ENCODE results near the gene NOC2L. TPM values are rescaled to one million over a fixed set of nuclear protein-coding genes. Genes with fewer than 3 reads are reported as not detected.

NOC2L gene
- total RNA-seq, 2 experiments from 2014 or later = 50.2 to 52.0 TPM

DNA sequence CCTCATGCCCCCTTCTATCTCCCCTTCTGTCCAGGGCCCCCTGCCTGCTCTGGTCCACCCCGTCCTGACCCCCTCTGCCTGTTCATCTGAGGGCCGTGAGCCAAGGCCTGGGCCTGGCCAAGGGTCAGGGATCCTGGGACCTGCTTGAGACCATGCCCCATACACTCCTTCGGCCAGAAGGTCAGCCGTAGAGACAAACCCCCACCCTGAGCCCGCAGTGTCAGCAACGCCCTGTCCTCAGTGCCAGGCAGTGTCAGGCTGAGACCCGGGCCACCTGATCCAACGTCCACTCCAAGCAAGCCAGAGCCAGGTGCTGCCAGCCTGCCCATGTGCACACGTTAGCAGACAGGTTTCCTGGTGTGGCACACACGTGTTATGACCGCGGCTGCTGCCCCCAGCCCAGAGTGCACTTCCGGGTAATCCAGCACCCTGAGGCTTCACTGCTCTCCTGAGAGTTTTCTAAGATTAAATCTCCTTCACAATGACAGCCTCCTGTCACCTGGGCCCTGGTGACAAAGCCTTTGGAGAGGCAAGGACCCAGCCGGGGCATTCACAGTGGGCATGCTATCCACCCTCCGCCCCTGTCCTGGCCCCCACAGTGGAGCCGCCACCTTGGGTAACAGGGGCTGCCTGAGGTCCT, 45.4 kb downstream of the NOC2L start:
- ChIA-PET POLR2A (no interaction called here), CTCF (no interaction called here)
- no peak for ATAC-seq (ENCODE audit: poor library complexity)
- H3K27ac ChIP-seq (ENCODE audit: low read depth in 1 of 2, low read length in 2 of 2) = no peak overlapping the region
- Mint-ChIP-seq H3K27ac (no peak overlapping the region), H3K4me1 (ENCODE audit: low read depth) (peaks cover 8% of the 10 kb centered on the region), H3K36me3 (ENCODE audit: low read depth) (no peaks in the 10 kb centered on the region), H3K27me3 (peaks cover 37% of the 10 kb centered on the region), H3K9me3 (no peaks in the 10 kb centered on the region), H3K4me3 (no peak overlapping the region)
- intact Hi-C loops (cut with DNase I, micrococcal nuclease) = no loop called here
- peak in 1 of 14 experiments; percentile 27 for DNase-seq
- H3K4me3 ChIP-seq (ENCODE audit: low read length) = no peak overlapping the region
- H3K9me3 ChIP-seq (ENCODE audit: control insufficient read depth in 1 of 2, insufficient read depth in 1 of 2, low read length in 2 of 2) = peaks cover 0 to 5% of the 10 kb centered on the region in 2 experiments
- TF ChIP-seq, protein P1, sequence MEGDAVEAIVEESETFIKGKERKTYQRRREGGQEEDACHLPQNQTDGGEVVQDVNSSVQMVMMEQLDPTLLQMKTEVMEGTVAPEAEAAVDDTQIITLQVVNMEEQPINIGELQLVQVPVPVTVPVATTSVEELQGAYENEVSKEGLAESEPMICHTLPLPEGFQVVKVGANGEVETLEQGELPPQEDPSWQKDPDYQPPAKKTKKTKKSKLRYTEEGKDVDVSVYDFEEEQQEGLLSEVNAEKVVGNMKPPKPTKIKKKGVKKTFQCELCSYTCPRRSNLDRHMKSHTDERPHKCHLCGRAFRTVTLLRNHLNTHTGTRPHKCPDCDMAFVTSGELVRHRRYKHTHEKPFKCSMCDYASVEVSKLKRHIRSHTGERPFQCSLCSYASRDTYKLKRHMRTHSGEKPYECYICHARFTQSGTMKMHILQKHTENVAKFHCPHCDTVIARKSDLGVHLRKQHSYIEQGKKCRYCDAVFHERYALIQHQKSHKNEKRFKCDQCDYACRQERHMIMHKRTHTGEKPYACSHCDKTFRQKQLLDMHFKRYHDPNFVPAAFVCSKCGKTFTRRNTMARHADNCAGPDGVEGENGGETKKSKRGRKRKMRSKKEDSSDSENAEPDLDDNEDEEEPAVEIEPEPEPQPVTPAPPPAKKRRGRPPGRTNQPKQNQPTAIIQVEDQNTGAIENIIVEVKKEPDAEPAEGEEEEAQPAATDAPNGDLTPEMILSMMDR (IDR thresholded peaks at IDR 0.05) = no peak
- H3K27me3 ChIP-seq (ENCODE audit: control insufficient read depth in 1 of 2, insufficient read depth in 2 of 2, low read length in 2 of 2) = peaks cover 10 to 20% of the 10 kb centered on the region in 2 experiments
- H3K36me3 ChIP-seq (ENCODE audit: insufficient read depth, low read length) = no peaks in the 10 kb centered on the region
- no peaks in the 10 kb centered on the region for H3K4me1 ChIP-seq (ENCODE audit: insufficient read depth, low read length)

DNA sequence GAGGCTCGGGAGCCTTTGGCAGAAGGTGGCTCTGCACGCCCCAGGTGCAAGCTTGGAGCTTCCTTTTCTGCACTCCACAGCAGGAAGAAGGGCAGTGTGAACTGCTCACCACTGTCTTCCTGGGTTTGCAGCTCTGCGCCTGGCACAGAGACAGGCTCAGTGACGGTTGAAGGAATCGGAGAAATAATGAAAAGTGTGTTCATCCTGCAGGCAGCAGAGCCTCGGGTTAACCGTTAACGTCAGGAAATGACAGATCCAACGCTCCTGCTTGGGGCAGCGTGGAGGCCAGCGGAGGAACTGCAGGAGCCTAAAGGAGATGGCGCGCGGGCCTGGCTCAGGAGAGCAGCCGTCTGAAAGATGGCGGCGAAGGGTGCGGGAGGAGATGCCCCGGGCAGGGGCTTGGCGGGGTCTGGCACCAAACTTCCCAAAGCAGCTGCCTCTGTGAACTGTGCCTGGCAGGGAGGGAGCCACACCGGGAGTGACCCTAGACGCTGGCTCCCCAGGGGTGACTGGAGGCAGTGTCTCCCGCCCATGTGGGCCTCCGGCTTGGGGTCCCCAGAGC, 46.2 kb downstream of the NOC2L start:
- Histone ChIP-seq H3K4me3 (ENCODE audit: low read length) (no peak overlapping the region), H3K27ac (ENCODE audit: low read depth in 1 of 2, low read length in 2 of 2) (no peak overlapping the region), H3K36me3 (ENCODE audit: insufficient read depth, low read length) (no peaks in the 10 kb centered on the region), H3K27me3 (ENCODE audit: control insufficient read depth in 1 of 2, insufficient read depth in 2 of 2, low read length in 2 of 2) (peaks cover 14 to 23% of the 10 kb centered on the region in 2 experiments), H3K4me1 (ENCODE audit: insufficient read depth, low read length) (no peaks in the 10 kb centered on the region), H3K9me3 (ENCODE audit: control insufficient read depth in 1 of 2, insufficient read depth in 1 of 2, low read length in 2 of 2) (peaks cover 0 to 5% of the 10 kb centered on the region in 2 experiments)
- peak; percentile 67 for ATAC-seq (ENCODE audit: poor library complexity)
- Mint-ChIP-seq H3K27me3 (peaks cover 37% of the 10 kb centered on the region), H3K27ac (no peak overlapping the region), H3K4me3 (no peak overlapping the region), H3K36me3 (ENCODE audit: low read depth) (no peaks in the 10 kb centered on the region), H3K9me3 (no peaks in the 10 kb centered on the region), H3K4me1 (ENCODE audit: low read depth) (peaks cover 8% of the 10 kb centered on the region)
- POLR2A ChIA-PET = no interaction called here
- CTCF ChIA-PET = no interaction called here
- TF ChIP-seq, protein P1 (IDR thresholded peaks at IDR 0.05) = no peak
- peak in 1 of 14 experiments; percentile 31 for DNase-seq
- intact Hi-C loops (cut with DNase I, micrococcal nuclease) = no loop called here

DNA sequence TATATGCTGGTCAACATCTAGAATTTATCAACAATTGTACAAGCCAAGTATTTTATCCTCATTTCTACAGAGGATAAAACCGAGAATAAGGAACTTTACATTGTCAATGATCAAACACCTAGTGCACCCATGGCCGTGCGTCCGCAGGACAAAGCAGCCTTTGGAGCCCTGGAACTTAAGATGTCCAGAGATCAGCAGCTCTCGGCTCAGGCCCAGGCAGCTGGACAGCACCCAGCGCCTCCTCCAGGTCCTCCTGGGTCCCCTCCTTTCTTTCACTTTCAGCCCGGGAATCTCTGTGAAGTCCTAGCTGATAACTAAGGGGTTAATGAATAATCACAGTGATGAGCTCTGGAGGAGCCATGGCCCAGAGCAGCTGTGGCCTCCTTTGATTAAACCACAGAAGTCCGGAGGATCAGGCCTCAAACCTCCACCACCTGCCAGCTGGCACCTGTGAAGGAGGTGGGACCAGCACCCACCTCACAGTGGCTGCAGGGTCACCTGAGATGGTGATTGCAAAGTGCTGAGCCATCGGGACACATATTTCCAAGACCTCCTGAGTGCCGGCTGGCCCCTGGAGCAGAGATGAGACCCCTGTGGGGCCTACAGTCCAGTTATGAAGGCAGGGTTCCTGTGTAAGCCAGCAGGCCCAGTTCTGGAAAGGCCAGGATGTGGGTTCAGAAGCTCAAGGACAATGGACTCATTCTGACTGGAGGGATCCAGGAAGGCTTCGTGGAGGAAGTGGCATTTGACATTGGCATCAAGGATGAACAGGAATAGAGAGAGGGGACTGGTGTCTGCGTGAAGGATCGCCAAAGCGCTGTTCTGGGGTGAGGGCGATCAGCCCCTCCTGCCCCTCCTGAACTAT, 46.9 kb downstream of the NOC2L start:
- Histone ChIP-seq H3K36me3 (ENCODE audit: insufficient read depth, low read length) (no peaks in the 10 kb centered on the region), H3K9me3 (ENCODE audit: control insufficient read depth in 1 of 2, insufficient read depth in 1 of 2, low read length in 2 of 2) (peaks cover 0 to 5% of the 10 kb centered on the region in 2 experiments), H3K4me1 (ENCODE audit: insufficient read depth, low read length) (no peaks in the 10 kb centered on the region), H3K4me3 (ENCODE audit: low read length) (no peak overlapping the region), H3K27ac (ENCODE audit: low read depth in 1 of 2, low read length in 2 of 2) (no peak overlapping the region), H3K27me3 (ENCODE audit: control insufficient read depth in 1 of 2, insufficient read depth in 2 of 2, low read length in 2 of 2) (peaks cover 18 to 27% of the 10 kb centered on the region in 2 experiments)
- no peaks in the 10 kb centered on the region for H3K9me3 Mint-ChIP-seq
- no peak for ATAC-seq (ENCODE audit: poor library complexity)
- POLR2A ChIA-PET = no interaction called here
- H3K4me1 Mint-ChIP-seq (ENCODE audit: low read depth) = peaks cover 8% of the 10 kb centered on the region
- TF ChIP-seq, protein P1 (IDR thresholded peaks at IDR 0.05) = no peak
- CTCF ChIA-PET = no interaction called here
- H3K27ac Mint-ChIP-seq = no peak overlapping the region
- intact Hi-C loops (cut with DNase I, micrococcal nuclease) = no loop called here
- DNase-seq = peak in 1 of 14 experiments; percentile 15
- H3K27me3 Mint-ChIP-seq = peaks cover 37% of the 10 kb centered on the region
- H3K36me3 Mint-ChIP-seq (ENCODE audit: low read depth) = no peaks in the 10 kb centered on the region
- H3K4me3 Mint-ChIP-seq = no peak overlapping the region
